Eye (tissue), 1 donor: ENCODE measurements around the gene CWC22.
"Not testable (repeated sequence)": the region's sequence is repeated elsewhere in the genome, so short reads cannot be mapped to it uniquely, and the experiment has no call there.

ENCODE experiments used
- DNase-seq: peaks from one replicate; pipeline ENCODE4 v3.0.0-alpha.2; 2015

CWC22 gene

DNA sequence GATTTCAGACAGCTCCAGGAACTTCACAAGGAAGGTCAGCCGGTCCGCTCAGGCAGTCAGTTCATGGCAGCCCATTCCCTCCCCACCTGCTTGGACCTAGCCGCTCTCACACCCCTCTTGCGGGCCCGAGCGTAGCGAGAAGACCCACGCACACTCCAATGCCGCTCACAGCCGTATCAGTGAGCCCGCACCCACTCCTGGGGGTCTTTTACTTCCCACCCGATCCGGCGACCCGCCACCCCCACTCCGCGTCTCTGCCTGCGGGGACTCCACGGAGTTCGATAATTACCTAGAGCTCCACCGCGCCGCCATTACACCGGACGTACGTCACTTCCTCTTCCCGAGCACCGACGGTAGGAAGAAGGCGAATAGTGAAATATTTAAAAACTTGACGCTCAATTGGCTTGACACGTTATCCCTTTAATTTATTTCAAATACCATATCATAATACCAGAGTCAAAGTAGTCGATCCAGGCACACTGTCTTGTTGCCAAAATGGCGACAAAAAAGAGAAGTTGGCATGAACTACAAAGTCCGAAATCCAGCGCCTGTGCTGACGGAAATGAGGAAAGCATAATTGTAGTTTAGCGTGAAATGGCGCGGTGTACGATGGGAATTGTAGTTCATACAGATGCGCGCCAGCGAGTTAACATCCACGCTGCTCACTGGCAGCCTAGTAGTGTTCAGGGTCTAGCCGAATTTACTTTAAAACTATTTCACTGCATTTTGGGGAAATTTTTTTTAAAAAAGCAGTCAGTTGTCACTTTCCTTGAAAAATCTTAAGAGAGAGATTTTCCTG lies at the start of gene CWC22:
Gene CWC22 (minus strand): TSS at position 517 of the 799 bp plus-strand sequence. CDS start 13,956 bp downstream, outside the sequence.
- peak; percentile 98 for DNase-seq

GRCh38 chr2:180056367-180057118 lies 49.4 kb upstream of the CWC22 start:
- DNase-seq, result no peak

- DNase-seq, result not testable (repeated sequence)
Measured at GRCh38 chr2:180054576-180054975, 47.5 kb upstream of the CWC22 start.

GRCh38 chr2:180050246-180050645 lies 43.1 kb upstream of the CWC22 start:
- DNase-seq, result no peak

DNA sequence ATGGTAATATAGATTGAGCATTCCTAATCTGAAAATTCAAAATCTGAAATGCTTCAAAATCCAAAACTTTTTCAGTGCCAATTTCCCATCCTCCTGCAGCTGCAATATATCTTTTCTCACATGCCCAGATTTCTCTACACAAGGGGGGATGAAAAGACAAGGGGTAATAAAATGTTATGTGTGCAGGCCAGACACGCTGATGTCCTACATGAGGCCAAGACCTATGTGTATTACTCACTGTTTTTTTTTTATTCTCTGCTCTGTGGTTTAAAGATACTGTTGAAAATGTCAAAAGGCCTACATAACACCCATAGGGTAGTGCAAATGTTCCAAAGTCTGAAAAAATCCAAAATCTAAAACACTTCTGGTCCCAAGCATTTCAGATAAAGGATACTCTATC lies 41.2 kb upstream of the CWC22 start:
- DNase-seq, result no peak

DNA sequence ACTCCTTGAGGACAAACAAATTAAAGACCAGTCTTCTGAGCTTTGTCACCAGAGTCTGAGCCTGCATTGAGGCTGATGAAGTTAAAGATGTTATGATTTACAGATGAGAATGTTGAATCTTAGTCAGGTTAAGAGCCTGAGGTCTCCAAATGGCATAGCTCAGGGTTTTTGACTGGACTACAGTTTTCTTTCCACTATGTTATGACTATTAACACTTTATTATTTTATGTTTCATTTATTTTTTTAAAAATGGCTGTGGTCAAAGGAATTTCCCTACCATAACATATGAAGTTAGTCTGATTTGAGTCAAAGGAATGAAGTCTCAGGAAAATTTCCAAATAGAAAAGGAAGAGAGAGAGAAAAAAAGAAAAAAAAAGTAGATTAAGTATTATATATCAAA lies 39.7 kb upstream of the CWC22 start:
- DNase-seq, result no peak

DNA sequence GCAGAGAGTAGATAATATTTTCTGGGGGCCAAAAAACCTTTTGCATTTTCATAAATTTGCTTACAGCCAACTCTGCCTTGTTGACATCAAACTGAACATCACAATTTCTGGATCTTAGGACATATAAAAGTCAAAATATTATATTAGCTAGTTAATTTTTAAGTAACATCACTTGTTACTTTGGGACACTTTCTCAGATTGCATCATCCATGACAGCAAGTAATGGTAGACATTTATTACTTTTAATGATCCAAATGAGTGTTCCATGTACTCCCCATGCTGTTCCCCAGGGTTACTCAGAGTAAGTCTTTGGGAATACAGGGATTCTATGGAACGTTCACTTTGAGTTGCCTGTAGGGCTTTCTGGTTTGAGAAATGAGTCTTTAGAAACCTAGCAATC lies 39.1 kb upstream of the CWC22 start:
- DNase-seq, result no peak

DNA sequence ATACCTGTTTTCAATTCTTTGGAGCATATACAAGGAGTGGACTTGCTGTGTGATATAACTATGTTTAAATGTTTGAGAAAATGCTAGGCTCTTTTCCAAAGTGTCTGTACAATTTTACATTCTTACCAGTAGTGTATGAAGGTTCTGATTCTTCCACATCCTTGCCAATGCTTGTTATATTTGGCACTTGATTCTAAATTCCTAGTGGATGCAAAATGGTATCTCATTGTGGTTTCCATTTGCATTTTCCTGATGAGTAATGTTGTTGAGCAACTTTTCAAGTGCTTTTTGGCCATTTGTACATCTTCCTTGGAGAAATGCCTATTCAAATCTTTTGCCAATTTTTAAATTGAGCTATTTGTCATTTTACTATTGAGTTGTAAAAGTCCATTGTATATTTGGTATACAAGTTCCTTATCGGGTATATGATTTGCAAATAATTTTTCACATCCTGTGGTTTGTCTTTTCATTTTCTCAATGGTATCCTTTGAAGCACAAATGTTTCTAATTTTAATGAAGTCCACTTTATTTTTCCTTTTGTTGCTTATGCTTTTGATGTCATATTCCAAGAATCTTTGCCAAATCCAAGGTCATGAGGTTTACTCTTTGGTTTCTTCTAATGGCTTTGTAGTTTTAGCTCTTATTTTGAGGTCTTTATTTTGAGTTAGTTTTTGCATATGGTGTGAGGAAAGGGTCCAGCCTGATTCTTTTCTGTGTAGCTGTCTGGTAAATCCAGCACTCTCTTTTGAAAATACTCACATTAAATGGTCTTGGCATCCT lies 33.2 kb upstream of the CWC22 start:
- peak; percentile 10 for DNase-seq

DNA sequence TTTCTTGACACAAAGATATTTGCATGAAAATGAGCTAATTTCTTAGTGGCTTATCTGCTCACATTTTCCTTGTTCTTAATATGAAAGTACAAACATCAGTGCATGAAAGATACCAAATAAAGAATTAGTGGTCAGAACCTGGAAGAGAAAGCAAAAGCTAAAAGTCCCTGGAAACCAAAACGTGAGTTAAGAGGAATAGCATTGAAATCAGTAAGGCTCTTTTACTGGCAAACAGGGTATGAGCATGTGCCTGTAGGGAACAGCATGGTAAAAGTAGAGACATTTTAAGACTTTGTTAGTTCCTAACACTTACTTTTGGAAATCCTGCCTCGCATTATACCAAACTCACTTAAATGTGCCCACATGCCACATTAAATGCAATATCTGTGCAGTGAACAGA lies 31.9 kb upstream of the CWC22 start:
- DNase-seq, result no peak

DNA sequence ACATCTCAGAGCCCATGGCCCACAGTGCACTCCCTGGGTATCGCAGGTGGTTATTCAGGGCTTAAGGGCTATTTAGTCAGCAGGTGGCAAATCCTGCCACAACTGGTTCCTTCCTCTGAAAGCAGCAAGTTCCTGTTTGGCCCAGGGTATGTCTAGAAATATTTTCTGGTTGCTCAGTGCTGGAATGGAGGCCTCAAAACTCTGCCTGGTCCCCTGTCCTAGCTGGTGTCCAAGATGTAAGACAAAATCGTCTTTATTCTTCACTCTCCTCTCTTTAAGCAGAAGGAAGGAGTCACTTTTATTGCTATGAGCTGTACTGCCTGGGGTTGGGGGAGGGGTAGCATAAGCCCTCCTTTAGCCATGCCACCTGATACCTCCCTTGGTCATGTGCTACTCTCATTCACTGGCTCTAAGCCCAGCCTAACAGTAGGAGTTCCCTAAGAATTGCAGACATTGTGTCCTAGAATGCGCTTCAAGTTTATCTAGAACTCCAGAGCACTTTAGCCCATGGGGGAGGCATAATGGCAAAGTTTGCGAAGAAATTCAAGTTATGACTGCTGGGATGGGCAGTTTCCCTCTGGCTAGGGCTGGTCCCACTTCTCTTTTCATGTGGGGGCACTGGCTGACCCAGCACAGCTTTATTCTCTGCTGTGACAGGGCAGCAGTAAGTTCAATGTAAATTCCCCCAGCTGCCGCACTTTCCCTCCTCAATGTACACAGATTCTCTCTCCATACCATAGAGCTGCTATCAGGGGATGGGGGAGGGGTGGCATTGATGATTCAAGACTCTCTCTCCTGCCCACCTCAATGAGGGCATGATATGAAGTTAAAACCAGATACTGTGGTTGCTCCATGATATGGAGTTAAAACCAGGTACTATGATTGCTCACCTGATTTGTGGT lies 27.1 kb upstream of the CWC22 start:
- DNase-seq, result peak; percentile 22

DNA sequence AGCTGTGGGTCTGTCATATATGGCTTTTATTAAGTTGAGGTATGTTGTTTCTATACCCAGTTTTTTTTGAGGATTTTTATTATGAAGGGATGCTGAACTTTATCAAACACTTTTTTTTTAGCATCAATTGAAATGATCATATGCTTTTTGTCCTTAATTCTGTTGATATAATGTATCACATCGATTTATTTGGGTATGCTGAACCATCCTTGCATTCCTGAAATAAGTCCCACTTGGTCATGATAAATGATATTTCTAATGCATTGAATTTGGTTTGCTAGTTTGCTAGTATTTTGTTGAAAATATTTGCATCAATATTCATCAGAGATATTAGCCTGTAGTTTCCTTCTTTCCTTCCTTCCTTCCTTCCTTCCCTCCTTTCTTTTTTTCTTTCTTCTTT lies 22.5 kb upstream of the CWC22 start:
- no peak for DNase-seq

GRCh38 chr2:180021850-180022249 lies 14.8 kb upstream of the CWC22 start:
- no peak for DNase-seq

GRCh38 chr2:180017784-180018183 lies 10.7 kb upstream of the CWC22 start:
- DNase-seq, result no peak

DNA sequence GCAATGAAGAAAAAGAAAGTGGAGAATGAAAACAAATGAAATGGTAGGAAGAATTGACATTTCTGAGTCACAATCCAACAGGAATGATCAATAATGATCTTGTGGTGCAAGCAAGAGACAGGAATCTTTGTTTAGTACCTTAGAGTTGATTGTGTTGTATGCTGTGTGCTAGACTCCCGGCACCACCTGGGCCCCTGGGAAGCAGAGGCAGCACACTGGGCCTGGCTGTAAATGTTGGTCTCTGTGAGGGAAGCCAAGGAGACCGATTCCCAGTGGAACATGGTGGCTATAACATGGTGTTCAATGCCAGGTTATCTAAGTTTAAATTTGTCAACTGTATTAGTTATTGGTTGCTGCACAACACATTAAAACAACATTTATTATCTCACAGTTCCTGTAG lies 9.8 kb upstream of the CWC22 start:
- no peak for DNase-seq

GRCh38 chr2:180015951-180016709 lies 9.0 kb upstream of the CWC22 start:
- DNase-seq, result no peak

- no peak for DNase-seq
Measured at GRCh38 chr2:180012523-180012922, 5.4 kb upstream of the CWC22 start.

DNA sequence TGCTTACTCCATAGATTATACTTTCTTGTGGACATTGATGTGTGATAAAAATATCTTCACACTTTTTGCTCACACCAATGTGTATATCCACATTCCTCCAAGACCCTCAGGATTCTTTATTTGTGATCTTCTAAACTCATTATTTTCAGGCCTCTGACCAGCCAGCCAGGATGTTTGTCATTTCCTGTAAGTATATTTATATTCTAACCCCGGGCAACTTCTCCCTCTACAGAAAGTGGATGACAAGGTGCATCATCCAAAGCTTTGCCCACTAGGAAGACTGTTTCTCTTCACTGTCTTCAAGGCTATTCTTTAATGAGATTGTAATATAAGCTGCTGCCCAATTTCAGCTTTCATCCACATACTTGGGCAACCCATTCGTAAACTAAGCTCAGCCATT lies 3.6 kb upstream of the CWC22 start:
- DNase-seq, result no peak

DNA sequence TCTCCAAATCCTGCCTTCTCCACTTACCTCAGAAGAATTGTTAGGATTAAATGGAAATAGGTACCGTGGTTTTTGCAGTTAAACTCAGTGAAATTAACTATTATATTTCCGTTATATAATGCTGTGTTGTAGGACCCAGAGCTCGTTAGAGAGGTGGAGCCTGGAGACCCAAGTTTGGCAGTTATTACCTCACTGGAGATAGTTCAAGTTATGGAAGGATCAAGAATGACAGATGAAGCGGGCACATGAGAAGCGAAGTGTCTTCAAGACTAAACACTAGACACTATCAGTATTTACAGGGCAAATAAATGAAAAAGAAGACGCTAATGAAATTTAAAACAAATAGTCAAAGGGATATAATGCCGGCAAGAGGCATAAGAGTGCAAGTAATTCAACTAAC lies 866 bp downstream of the CWC22 start:
- no peak for DNase-seq

GRCh38 chr2:180005465-180005864 lies 1.6 kb downstream of the CWC22 start:
- DNase-seq, result not testable (repeated sequence)

GRCh38 chr2:180004731-180005130 lies 2.4 kb downstream of the CWC22 start:
- DNase-seq, result no peak

- DNase-seq, result no peak
Measured at GRCh38 chr2:180003559-180003958, 3.5 kb downstream of the CWC22 start.

DNA sequence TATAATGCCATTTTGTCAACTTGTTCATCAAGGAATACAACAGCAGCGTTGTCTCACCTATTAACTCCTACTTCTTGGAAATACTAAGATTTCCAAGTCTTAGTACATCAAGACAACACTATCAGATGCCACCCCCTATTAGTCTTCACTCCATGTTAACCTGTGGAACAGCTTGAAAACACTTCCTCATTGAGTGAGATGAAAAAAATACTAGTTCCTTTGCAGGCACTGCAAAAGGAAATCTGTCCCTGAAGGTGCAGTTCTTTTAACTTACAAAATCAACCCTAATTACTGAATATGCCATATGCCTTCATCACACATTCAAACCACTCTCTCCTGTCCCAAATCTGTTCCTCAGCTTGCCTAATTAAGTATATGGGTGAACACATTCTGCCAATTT lies 4.0 kb downstream of the CWC22 start:
- no peak for DNase-seq
